ENCODE measurements around the gene MICAL3.

MICAL3 gene

DNA sequence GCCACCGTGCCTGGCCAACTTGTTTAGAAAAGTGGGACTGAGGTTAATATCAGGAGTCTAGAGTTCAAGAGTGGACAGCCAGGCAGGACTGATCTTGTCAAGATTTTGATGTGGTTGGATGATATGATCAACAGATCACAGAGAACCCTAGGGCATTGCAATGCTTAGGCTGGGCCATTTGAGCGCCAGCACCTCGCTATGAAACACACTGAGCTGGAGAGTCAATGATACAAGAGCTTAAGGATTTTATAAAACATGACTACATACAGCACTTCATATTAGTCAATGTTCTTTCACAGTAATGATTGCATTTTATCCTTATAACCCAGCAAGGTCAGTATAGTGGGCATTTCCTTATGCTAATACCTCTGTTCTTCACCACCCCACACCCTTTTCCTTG, 38.1 kb upstream of the MICAL3 start:
- no peak overlapping the region for H3K27ac ChIP-seq (replicated peaks)
- TF ChIP-seq CTCF (IDR thresholded peaks at IDR 0.05; ENCODE audit: insufficient read depth, low read length) (no peak), POLR2AphosphoS5 (IDR thresholded peaks at IDR 0.05; ENCODE audit: low read depth) (no peak)
- TF ChIP-seq, protein P1, sequence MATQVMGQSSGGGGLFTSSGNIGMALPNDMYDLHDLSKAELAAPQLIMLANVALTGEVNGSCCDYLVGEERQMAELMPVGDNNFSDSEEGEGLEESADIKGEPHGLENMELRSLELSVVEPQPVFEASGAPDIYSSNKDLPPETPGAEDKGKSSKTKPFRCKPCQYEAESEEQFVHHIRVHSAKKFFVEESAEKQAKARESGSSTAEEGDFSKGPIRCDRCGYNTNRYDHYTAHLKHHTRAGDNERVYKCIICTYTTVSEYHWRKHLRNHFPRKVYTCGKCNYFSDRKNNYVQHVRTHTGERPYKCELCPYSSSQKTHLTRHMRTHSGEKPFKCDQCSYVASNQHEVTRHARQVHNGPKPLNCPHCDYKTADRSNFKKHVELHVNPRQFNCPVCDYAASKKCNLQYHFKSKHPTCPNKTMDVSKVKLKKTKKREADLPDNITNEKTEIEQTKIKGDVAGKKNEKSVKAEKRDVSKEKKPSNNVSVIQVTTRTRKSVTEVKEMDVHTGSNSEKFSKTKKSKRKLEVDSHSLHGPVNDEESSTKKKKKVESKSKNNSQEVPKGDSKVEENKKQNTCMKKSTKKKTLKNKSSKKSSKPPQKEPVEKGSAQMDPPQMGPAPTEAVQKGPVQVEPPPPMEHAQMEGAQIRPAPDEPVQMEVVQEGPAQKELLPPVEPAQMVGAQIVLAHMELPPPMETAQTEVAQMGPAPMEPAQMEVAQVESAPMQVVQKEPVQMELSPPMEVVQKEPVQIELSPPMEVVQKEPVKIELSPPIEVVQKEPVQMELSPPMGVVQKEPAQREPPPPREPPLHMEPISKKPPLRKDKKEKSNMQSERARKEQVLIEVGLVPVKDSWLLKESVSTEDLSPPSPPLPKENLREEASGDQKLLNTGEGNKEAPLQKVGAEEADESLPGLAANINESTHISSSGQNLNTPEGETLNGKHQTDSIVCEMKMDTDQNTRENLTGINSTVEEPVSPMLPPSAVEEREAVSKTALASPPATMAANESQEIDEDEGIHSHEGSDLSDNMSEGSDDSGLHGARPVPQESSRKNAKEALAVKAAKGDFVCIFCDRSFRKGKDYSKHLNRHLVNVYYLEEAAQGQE (IDR thresholded peaks at IDR 0.05; ENCODE audit: insufficient replicate concordance, low read depth): no peak
- H3K27me3 ChIP-seq (ENCODE audit: insufficient read depth, poor library complexity, severe bottlenecking): peaks cover 7% of the 10 kb centered on the region
- H3K4me3 ChIP-seq (replicated peaks; ENCODE audit: insufficient read depth, low read length): no peak overlapping the region
- DNase-seq (ENCODE audit: low read depth in 1 of 2, low spot score in 1 of 2): no peak

GRCh38 chr22:18060646-18061620, 36.6 kb upstream of the MICAL3 start:
- Histone ChIP-seq H3K27ac (replicated peaks) (no peak overlapping the region), H3K27me3 (ENCODE audit: insufficient read depth, poor library complexity, severe bottlenecking) (peaks cover 4% of the 10 kb centered on the region), H3K4me3 (replicated peaks; ENCODE audit: insufficient read depth, low read length) (no peak overlapping the region)
- no peak for DNase-seq (ENCODE audit: low read depth in 1 of 2, low spot score in 1 of 2)
- no peak for TF ChIP-seq SPI1 (IDR thresholded peaks at IDR 0.05; ENCODE audit: borderline replicate concordance, low read depth)
- no peak for TF ChIP-seq POLR2AphosphoS5 (IDR thresholded peaks at IDR 0.05; ENCODE audit: low read depth)
- TF ChIP-seq CTCF (IDR thresholded peaks at IDR 0.05; ENCODE audit: insufficient read depth, low read length): no peak
- TF ChIP-seq GABPA (IDR thresholded peaks at IDR 0.05; ENCODE audit: low read depth): no peak
- TF ChIP-seq, protein P1 (IDR thresholded peaks at IDR 0.05; ENCODE audit: insufficient replicate concordance, low read depth): no peak

- DNase-seq (ENCODE audit: low read depth in 1 of 2, low spot score in 1 of 2): no peak
- H3K27ac ChIP-seq (replicated peaks): no peak overlapping the region
Observed at GRCh38 chr22:18059991-18060390, 35.6 kb upstream of the MICAL3 start.

More at GRCh38 chr22:18059991-18060390, 35.6 kb upstream of the MICAL3 start:
- TF ChIP-seq GABPA (IDR thresholded peaks at IDR 0.05; ENCODE audit: low read depth) (no peak), POLR2AphosphoS5 (IDR thresholded peaks at IDR 0.05; ENCODE audit: low read depth) (no peak), CTCF (IDR thresholded peaks at IDR 0.05; ENCODE audit: insufficient read depth, low read length) (no peak), SPI1 (IDR thresholded peaks at IDR 0.05; ENCODE audit: borderline replicate concordance, low read depth) (no peak)
- TF ChIP-seq, protein P1 (IDR thresholded peaks at IDR 0.05; ENCODE audit: insufficient replicate concordance, low read depth): no peak
- H3K27me3 ChIP-seq (ENCODE audit: insufficient read depth, poor library complexity, severe bottlenecking): peaks cover 2% of the 10 kb centered on the region
- no peak overlapping the region for H3K4me3 ChIP-seq (replicated peaks; ENCODE audit: insufficient read depth, low read length)
